ENCODE results near the gene ELMO1.

ELMO1 gene

DNA sequence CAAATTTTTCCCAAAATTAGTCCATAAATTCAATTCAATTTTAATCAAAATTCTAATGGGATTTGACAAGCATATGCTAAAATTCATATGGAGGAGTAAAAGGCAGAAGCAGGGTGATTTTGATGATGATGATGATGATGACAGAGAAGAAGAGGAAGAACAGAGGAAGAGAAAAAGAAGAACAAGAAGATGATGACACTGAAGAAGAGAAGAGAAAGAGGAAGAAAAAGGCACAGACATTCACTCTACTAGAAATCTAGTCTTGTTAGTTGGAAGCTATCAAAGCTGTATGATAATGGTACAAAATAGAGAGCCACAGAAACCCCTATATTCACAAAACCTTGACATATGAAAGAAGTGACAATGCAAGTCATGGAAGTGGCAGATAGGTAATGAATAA lies 157.9 kb downstream of the ELMO1 start:
- no peak for DNase-seq

DNA sequence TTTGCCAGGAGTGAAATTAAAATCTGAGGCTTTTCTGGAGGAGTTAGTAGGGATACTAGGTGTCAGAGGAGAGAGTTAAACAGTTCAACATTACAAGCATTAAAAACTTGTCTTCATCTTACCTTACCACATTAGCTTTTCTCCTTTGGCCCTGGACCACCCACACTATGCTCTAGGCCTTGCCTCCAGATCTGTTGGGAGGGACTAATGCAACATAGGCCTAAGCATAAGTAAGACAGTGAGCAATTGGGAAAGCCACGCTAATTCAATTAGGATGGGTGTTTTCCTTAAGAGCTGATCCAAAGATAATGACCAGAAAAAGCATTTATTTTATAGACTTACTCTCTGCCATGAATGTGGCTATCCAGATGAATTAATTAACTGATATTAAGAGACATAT lies 158.9 kb downstream of the ELMO1 start:
- DNase-seq = no peak

DNA sequence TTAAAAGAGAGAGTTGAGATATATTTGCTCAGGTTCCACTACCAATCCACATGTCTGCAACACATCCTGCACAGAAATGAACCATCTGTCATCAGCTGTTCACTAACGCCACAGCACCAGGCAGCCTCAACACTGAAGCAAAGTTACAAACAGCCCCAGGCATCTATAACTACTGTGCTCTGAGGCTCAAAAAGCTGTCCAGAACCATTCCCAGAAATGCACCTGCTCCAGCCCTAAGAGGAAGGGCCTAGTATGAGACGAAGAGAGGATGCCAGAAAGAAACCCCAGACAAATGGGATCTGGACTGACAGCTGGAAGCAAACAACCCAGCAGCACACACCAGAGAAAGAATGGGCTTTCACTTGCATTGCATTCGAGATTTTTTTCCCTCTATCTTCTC lies 159.3 kb downstream of the ELMO1 start:
- no peak for DNase-seq

DNA sequence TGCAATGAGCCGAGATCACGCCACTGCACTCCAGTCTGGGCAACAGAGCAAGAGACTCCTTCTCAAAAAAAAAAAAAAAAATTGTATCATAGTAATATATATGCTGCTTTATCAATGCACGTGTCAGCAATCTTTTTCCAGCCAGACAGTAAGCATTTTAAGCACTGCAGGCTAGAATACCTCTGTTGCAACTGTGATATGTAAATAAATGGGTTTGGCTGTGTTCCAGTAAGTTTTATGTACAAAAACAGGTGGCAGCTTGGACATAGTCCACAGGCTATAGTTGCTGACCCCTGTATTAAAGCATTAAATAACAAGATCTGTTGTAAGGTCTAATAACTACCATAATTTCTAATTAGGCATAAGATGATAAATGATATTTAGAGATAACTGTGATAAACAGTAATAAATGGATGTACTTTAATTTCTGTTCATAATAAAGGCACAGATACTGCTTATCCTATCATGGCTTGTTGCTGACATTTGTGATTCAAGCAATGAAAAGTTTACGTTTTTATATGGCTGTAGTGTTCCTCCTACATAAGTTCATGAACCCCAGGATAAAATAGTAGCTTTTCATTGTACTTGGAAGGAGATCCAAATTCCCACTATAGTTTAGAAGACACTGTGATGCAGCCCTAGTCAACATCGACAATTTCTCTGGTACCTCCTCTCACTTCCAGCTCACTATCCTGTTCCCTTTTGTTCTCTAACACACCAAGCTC lies 161.4 kb downstream of the ELMO1 start:
- no peak for DNase-seq

DNA sequence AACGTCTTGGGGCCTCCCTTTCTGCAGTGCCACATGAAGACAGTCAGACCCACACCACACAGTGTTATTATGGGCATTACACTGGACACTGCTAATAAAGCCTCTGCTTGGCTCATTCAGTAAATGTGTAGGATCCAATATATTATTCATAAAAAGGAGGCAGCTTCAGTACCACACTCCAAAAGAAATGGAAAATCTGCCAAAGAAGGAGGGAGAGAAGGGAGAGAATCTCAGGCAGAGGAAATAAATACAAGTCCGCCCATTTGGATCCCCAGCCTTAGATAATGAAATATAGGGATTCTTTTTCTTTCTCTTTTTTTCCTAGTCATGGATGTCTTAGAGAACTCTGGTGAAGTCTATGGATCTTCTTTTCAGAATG lies 162.2 kb downstream of the ELMO1 start:
- no peak for DNase-seq

DNA sequence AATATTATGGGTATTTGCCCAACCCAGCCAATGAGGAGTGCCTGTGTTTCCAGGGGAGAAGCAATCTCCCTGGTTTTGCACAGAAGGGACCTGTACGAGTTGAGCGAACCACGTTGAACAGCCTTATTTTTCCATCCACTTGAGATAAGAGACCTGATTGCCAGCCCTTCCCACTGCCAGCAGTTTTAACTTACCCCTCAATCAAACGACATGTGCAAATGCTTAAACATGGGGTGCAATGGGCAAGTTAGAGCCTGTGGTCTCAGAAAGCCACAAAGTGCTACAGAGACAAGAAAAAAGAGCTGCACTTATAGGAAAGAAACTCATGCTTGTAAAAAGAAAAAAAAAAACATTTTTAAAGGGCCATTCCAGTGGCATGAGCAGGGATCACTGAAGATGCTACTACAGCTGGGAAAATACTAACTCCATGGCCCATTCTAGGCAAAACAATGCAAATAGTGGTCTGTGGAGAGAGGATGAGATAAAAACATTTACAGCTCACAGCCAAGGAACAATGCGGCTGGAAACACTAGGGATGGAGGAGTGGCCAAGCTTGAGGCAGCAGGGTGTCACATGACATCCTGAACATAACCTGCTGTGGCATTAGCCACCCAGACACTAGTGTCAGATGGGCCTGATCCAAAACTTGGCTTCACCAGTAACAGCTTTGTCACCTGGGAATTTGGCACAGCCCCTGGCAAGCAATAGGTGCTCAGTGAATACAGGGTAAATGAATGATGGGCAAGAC lies 162.8 kb downstream of the ELMO1 start:
- DNase-seq = no peak

DNA sequence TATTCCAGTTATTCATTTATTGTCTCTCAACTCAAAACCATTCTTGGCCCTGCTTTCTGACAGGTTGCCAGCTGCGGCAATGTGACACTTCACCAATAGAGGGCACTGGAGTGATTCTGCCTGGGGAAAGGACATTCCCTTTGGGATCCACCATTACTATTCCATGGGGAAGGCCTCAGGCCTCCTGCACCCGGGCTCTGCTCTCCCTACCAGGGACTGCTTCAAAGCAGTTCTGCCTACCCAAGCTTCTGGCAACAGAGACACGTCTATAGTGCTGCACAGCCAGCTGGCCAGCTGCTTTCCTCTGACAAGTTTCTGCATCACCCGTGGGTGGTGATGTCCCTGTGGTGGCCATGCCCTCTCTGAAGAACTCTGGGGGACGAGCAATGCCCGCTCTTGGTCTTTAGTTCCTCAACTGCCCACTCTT lies 163.8 kb downstream of the ELMO1 start:
- DNase-seq = peak; percentile 14

DNA sequence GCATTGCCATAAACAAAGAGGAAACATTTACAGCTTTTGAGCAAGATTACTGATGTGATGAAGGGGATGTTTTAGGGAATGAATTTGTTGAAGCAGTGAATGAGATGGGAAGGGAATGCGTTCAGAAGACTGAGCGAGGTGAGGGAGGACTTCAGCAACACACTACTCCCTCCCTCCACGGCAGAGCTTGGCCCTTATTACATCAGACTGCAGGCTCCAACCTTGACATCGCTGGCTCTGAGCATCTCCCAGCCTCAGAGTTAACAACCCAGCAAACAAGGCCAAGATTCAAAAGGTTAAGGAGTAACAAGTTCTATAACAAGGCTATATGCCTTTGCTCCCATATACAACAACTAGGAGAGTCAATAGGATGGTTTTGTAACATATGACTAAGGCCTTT lies 164.4 kb downstream of the ELMO1 start:
- DNase-seq = no peak

DNA sequence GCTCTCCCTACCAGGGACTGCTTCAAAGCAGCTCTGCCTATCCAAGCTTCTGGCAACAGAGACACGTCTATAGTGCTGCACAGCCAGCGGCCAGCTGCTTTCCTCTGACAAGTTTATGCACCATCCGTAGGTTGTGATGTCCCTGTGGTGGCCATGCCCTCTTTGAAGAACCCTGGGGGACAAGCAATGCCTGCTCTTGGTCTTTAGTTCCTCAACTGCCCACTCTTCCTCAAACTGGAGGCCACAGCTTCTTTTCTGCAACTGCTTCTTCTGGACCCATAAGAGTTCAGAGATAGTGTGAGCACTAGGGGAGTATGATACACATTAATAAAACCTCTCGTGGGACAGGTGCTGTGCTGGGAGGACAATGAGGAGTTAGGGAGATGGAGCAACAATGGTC lies 164.9 kb downstream of the ELMO1 start:
- no peak for DNase-seq

DNA sequence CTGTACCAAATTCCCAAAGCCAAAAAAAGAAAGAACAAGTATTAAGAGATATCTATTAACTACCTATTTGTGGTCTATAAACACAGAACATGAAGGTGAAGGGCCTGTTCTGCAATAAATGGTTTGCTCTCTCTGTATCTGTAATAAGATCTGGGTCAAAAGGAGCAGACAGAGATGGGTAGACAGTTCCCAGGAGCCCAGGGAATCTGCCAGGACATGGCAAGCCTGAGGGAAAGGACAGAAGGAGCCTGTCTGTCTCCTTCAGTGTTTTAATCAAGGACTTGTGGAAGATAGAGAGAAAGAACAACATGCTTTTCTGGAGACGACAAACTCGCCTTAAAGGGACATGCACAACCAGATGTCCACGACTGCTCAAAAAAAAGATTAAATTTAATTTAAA lies 165.7 kb downstream of the ELMO1 start:
- DNase-seq = no peak

DNA sequence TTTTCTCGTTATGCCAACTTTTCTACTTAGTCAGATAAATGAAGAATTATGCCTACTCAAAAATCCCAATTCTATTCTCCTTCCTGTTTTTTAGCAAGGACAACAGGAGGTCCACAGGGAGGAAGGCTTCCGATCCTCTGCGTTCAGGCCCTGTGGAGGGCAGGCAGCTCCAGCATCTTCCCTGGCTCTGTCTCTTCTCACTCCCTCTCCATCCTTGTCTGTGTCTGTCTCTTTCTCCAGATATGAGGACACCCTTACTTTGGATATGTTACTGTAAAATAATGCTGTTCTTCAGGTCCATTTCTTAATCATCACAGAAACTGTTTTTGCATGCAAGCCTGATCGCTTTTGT lies 166.6 kb downstream of the ELMO1 start:
- DNase-seq = no peak

DNA sequence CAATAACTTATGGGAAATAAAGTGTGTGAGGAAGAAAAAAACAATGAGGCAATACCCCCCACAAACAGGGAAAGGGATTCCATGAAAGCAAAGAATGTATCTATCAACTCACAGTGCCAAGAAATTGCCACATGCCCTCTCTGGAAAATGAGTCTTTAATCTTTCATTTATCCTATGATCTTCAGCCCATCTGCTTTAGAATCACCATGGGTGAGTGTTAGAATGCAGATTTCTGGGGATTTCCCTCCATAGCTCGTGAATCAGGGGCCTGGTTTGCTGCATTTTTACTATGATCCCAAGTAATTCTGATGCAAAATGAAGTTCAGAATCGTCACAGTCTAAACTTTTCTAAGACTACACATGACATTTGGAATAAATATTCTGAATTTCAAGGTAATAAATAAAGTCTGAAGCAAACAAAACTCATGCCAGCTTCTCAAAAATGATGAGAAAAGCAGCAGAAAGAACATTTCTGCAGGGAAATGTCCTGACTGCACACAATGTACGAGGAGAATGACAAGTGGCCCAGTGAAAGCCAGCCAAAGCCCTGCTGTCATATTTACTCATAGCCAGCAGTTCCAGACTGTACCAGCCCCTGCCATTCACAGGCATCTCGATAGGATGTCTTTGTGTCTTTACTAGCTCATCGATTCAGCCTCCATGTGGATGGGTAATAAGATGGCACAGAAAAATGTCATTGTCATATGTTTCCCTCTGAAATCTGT lies 167.1 kb downstream of the ELMO1 start:
- no peak for DNase-seq

DNA sequence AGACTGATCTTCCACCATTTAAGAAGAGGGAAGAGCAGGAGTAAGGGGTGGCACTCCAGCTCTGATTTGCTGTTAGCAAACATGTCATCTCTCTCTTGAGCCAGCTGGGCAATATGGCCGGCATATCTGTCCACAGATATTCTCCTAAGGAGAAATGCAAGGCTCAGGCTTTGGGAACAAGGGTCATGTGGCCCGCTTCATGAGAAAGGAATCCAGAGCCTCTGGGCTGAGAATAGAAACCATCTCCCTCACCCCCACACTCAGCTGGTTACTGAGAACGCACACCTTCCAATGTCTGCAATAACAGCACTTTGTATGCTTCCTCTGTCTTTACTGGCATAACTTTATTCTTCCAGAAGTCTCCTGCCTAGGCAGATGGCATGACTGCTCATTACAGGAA lies 171.2 kb downstream of the ELMO1 start:
- DNase-seq = no peak

DNA sequence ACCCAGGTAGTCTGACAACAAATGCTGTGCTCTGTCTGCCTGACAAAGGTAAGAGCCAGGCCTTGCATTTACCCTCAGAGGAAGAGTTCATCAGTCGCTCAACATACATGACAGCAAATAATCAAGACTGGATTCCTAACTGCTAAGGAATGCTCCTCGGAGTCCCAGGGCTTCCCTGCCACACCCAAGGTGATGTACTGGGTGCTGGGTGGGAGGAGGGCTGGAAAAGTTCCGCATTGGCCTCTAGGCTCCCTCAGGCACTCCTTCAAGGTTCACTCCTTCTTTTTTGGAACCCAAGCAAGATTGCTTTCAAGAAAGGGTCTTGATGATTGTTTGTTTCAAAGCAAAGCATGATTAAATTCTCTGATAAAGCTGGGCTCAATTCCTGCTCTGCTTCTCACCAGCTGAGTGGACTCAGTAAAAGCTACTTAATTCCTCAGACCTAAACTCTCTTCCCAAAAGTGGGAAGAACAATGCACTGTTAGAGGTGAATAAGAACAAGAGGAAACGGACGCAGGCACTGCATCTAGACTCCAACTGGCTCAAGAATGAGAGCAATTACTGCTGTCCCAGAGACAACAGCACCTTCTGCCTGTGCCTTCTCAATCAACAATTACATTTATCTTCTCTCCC lies 173.5 kb downstream of the ELMO1 start:
- DNase-seq = no peak

DNA sequence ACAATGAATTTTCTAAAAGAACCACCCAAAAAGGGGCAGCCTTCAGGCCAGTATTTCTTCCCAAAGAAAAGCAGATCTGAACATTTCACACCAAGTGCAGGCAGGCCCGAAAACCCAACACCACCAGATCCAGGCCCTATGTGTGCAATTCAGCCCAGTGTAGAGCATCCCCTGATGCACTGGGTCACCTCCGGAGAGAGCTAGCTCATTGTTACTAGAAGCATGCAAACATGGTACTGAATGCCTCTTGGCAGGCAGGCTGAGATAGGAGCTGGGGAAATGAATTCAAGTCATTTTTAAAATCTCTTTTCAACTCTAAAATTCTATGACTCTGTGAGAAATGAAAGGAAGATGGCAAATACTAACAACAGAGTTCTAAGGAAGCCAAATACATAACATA lies 174.8 kb downstream of the ELMO1 start:
- no peak for DNase-seq

DNA sequence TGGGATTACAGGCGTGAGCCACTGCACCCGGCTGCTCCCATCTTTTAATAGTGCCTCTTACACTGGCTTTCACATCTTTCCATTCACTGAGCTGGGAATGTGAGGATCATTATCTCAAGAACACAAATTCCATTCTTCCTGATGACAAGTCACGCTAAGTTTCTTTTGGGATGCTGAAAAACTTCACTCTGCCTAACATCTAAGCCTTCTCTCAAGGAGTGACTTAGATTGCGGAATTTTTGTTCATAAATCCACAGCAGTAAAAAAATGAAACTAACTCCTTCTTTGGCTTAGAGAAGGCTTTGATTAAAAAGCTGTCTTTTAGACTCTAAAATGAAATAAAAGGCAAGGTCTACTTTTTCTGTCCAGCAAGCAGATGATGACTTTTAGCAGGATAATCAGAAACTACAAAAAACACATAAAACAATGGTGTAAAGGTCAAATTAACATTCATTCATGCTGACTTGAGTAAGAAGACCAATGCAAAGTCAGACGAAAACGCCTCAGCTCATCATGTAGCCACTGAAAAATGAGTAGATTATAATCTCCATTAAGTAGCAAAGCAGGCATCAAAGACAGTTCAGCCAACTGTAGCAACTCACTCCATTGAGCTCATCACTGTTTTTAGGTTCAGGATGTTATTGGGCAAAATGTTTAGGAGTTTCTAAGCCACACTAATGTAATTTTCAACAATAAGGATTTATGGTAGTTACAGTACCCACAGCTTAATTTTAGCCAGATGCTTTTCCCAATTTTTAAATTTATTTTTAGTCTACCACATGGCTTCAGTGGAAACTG lies 178.8 kb downstream of the ELMO1 start:
- DNase-seq = no peak

DNA sequence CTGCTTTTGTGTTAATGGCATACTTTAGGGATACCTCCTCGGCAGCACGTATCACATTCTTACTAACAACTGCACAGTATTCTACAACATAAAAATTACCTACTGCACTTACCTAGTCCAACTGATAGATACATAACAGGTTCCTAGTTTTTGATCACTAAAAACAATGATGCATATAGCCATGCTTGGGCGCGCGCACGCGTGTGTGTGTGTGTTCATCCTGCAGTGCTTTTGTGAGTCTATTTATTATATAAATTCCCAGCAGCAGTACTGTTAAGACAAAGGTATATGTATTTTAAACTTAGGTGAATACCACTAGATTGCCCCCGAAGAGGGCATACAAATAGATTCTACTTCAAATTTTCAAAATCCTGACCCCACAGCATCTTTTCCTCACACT lies 181.4 kb downstream of the ELMO1 start:
- no peak for DNase-seq

DNA sequence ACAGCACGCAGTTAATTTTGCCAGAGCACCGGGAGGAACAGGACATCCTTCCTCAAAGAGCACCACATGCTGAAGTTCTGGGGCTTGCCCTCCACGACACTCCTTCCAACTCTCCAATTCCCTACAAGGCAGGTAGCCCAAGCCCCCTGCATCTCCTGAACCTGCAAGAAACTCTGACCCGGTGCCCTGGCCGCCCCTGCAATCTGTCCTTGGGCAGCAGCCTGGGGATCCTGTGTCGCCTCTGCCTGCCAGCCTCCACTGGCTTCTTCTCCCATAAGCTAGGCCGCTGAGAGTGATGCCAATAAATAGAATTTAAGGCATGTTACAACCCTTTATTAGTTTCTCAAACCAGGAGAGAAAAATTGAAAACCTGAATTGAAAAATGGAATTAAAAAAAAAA lies 182.8 kb downstream of the ELMO1 start:
- no peak for DNase-seq

DNA sequence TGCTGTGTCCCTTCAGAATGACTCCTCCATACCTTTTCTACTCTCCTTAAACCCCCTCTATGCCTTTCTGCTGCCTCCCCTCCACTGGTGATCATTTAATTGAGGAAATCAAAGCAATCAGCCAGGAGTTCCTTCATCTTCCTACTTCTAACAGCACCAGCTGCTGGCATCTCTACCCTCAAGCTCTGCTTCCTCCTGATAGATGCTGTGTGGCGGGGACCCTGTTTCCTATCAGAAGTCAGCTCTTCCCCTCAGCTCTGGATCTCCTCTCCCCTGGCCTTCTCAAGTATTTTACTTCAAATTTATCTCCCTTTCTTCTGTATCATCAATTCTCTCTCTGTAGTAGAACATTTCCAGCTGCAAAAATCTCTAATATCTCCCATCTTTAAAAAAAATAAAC lies 183.7 kb downstream of the ELMO1 start:
- DNase-seq = no peak

DNA sequence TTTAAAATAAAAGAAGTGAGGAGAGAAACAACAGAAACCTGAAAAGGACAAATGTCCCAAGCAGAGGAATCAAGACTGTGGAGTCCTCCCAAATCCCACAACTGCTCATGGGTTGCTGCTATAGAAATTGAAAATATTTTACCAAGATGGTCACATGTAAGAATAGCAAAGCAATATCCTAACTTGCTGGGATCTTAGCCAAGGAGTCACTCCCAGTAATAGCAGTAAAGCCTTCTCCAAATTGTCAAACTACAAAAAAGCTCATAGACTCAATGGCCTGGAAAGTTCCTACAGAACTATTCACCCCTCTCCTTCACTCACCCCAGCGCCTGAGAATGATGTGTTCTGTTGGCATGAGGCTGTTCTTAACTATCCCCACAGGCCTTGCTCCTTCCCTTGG lies 186.5 kb downstream of the ELMO1 start:
- no peak for DNase-seq

DNA sequence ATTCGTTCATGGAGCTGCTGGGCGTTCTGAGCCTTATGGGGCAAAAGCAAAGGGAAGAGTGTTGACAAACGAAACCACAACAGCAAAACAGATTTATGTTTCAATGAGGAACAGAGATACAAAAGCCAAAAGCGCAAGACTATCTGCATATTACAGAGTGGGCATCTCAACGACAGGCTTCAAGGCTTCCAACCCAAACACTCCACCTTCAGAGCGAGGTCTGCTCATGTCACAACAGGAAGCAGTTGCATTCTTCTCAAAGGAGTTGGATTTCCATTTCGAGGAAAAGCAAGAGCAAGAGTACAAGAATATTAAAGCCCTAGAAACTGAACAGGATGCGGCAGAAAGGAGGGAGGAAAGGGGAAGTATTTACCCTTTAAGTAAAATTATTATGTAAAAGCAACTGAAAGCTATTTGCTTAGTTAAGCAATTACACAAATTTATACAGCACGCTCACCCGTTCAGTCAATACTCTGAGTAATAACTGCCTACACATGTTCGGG lies 189.3 kb downstream of the ELMO1 start:
- no peak for DNase-seq

DNA sequence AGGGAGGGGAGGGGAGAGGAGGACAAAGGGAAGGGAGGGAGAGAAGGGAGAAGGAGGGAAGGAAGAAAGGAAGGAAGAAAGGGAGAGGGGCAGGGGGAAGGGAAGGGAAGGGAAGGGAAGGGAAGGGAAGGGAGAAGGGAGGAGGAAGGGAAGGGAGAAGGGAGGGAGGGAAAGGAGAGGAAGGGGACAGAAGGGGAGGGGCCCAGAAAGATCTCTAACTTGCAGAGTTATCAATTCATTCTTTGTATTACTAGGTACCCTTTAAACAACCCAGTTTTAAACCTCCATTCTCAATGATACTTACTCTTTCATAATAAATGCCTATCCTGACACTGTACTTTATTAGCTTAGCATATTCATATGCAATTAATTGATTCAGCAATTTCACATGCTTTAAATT lies 192.0 kb downstream of the ELMO1 start:
- no peak for DNase-seq
